B cell (primary cell): ENCODE data around the gene ADAM12. TPM values are rescaled to one million over a fixed set of nuclear protein-coding genes. Genes with fewer than 3 reads are reported as not detected.

ENCODE experiments used
- ATAC-seq: fragments of 200-7000 bp; cut with Tn5 transposase; one replicate; pipeline ENCODE4 v1.10.0; 2021; ENCODE audit warnings: low read depth, mild to moderate bottlenecking, moderate number of reproducible peaks, moderate library complexity
- CTCF ChIA-PET: fragments of 350-600 bp; sonication (Branson Sonifier 250); formaldehyde crosslinking; loops from one replicate; lab custom pipeline; 2021; ENCODE audit warnings: antibody characterized with exemption, inconsistent platforms; lab: Charles Lee
- POLR2A ChIA-PET: fragments of 350-600 bp; sonication (Branson Sonifier 250); formaldehyde crosslinking; loops from one replicate; lab custom pipeline; 2021; ENCODE audit warnings: antibody characterized with exemption; lab: Charles Lee
- DNase-seq: peaks from one replicate; pipeline ENCODE4 v3.0.0; 2013
- H2AFZ ChIP-seq: 2 replicates; pipeline ENCODE4 v1.6.1; 2012; ENCODE audit warnings: mild to moderate bottlenecking, low read depth, low read length; ENCODE audit not compliant: insufficient read depth, poor library complexity, severe bottlenecking
- H3K27ac ChIP-seq, 2 donors: 1 replicate in 1 of 2; 2 replicates in 1 of 2; pipeline ENCODE4 v1.5.1; 2012 to 2013; ENCODE audit warnings: low read length in 2 of 2, mild to moderate bottlenecking in 2 of 2, moderate library complexity in 1 of 2
- H3K27me3 ChIP-seq, 4 experiments: fragments of 200-600 bp in 1 of 4; sonication (generic) in 1 of 4; replicated peaks in 1 of 4; 1 replicate in 2 of 4; 2 replicates in 2 of 4; pipeline versions ENCODE4 v1.6.1 to v1.7.0; 2013 to 2016; ENCODE audit warnings: low read length in 3 of 4, mild to moderate bottlenecking in 2 of 4, mixed read lengths in 1 of 4, moderate library complexity in 1 of 4; ENCODE audit not compliant: insufficient read depth in 4 of 4, control insufficient read depth in 3 of 4; ENCODE audit errors: control extremely low read depth in 1 of 4
- H3K36me3 ChIP-seq, 2 experiments: replicated peaks in 1 of 2; 1 replicate in 1 of 2; 2 replicates in 1 of 2; pipeline versions ENCODE4 v1.6.1 to v1.7.1; 2013; ENCODE audit warnings: low read length in 1 of 2; ENCODE audit not compliant: insufficient read depth in 2 of 2, control insufficient read depth in 1 of 2; ENCODE audit errors: control extremely low read depth in 1 of 2, extremely low read depth in 1 of 2
- H3K4me1 ChIP-seq, 2 donors: fragments of 200-600 bp in 1 of 2; sonication (generic) in 1 of 2; 1 replicate in 1 of 2; 2 replicates in 1 of 2; pipeline versions ENCODE4 v1.5.1 to v1.6.1; 2013 to 2017; ENCODE audit warnings: low read length in 2 of 2; ENCODE audit not compliant: control insufficient read depth in 2 of 2, insufficient read depth in 2 of 2
- H3K4me2 ChIP-seq: replicated peaks from 2 replicates; pipeline ENCODE3; 2012; ENCODE audit warnings: mild to moderate bottlenecking, low read depth, low read length; ENCODE audit not compliant: poor library complexity, severe bottlenecking
- H3K4me3 ChIP-seq, 5 experiments: fragments of 200-600 bp in 1 of 5; sonication (generic) in 1 of 5; 1 replicate in 3 of 5; 2 replicates in 2 of 5; pipeline versions ENCODE4 v1.5.1 to v1.7.0; 2011 to 2016; ENCODE audit warnings: low read length in 4 of 5, mild to moderate bottlenecking in 4 of 5, low read depth in 2 of 5, control low read depth in 1 of 5, moderate library complexity in 1 of 5; ENCODE audit not compliant: insufficient read depth in 1 of 5; ENCODE audit errors: control extremely low read depth in 1 of 5, extremely low read depth in 1 of 5
- H3K79me2 ChIP-seq: fragments of 200-600 bp; sonication (generic); one replicate; pipeline ENCODE4 v1.6.0; 2016; ENCODE audit warnings: low read length; ENCODE audit not compliant: control insufficient read depth, insufficient read depth
- H3K9ac ChIP-seq: fragments of 200-600 bp; sonication (generic); 2 replicates; pipeline ENCODE4 v1.6.1; 2017; ENCODE audit warnings: mild to moderate bottlenecking, low read length, moderate library complexity
- H3K9me3 ChIP-seq, 3 donors: one replicate each; pipeline versions ENCODE4 v1.6.1 to v1.7.1; 2013; ENCODE audit warnings: low read length in 2 of 3; ENCODE audit not compliant: control insufficient read depth in 2 of 3, insufficient read depth in 1 of 3; ENCODE audit errors: control extremely low read depth in 1 of 3
- H4K20me1 ChIP-seq: 2 replicates; pipeline ENCODE4 v1.6.0; 2012; ENCODE audit warnings: mild to moderate bottlenecking, low read length; ENCODE audit not compliant: insufficient read depth, control insufficient read depth, poor library complexity, severe bottlenecking
- H3K27ac Mint-ChIP-seq: one replicate; pipeline ENCODE4 v1.8.0; 2021; ENCODE audit warnings: mixed read lengths
- H3K27me3 Mint-ChIP-seq: one replicate; pipeline ENCODE4 v1.8.0; 2021; ENCODE audit warnings: mixed read lengths
- H3K4me1 Mint-ChIP-seq: one replicate; pipeline ENCODE4 v1.8.0; 2021; ENCODE audit warnings: mixed read lengths
- H3K4me3 Mint-ChIP-seq: one replicate; pipeline ENCODE4 v1.8.0; 2021; ENCODE audit warnings: mixed read lengths
- H3K9me3 Mint-ChIP-seq: one replicate; pipeline ENCODE4 v1.8.0; 2022; ENCODE audit warnings: mixed read lengths; ENCODE audit not compliant: insufficient read depth
- EZH2 ChIP-seq: IDR thresholded peaks from 2 replicates; pipeline ENCODE4 v1.6.1; 2012; ENCODE audit warnings: borderline replicate concordance, low read depth, mild to moderate bottlenecking, moderate library complexity, low read length; ENCODE audit not compliant: insufficient read depth, poor library complexity, severe bottlenecking
- WGBS: methylation state at CpG from one replicate; pipeline ENCODE4 v1.1.5; 2013; ENCODE audit warnings: missing lambda C conversion rate; ENCODE audit not compliant: insufficient coverage; 5-methylcytosine and 5-hydroxymethylcytosine counted together
- intact Hi-C: fragments of 100-400 bp; cut with micrococcal nuclease; formaldehyde crosslinking; loops from one replicate; pipeline ENCODE4 v1.10.0; 2022
- polyA plus RNA-seq: library from polyadenylated mRNA; depleted of rRNA; stranded (reverse); fragments of >200 nt; gene quantifications from 2 replicates; pipeline ENCODE4 v1.2.3, GENCODE V29; 2012
- total RNA-seq, 2 donors: library from RNA; stranded (reverse); fragments of 120-200 nt in 1 of 2; gene quantifications; 1 replicate in 1 of 2; 2 replicates in 1 of 2; pipeline versions ENCODE4 v1.2.3 to v1.2.4, GENCODE V29; 2013 to 2022
- TF ChIP-seq, protein P1 (sequence below): fragments of 200-600 bp; IDR thresholded peaks from one replicate; pipeline ENCODE4 v1.8.0; 2022; ENCODE audit warnings: antibody characterized with exemption, mild to moderate bottlenecking

Gene ADAM12
- total and polyA plus RNA-seq, 2 donors (not counting 1 experiment from before 2014, with no cell fraction given) = 0.01 to 0.22 TPM

DNA sequence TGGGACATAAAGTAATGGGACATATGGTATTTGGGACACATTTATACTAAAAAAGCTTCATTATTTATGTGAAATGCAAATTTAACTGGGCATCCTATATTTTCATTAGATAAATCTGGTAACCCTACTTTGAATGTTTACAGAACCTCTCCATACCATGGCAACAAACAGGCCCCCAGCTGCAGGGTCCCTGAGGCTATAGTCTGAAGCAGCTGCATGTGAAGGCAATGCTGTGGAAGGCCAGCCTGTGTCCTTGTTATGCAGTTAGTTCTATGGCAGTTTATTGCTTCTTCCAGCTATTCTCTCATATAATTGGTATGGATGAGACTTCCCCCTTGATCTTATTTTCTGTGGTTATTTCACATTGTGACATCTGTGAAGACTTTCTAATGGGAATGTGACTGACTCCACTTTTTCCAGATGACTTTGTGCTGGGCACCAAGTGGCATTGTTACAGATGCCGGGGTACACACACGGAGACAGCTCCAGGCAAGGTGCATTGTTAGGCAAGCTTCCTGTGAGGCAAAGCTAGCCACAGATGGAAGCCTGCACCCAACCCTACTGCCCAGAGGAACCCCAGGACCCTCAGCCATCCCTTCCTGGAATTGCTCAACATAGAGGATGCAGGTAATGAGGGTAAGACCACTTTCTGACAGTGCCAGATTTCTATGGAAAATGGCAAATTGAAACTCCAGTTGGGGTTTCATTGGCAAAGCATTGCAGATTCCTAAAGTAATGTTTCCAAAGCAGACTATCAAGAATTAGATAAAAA is 49.5 kb upstream of the ADAM12 start:
- Histone ChIP-seq H3K4me1 (no peaks in the 10 kb centered on the region), H4K20me1 (no peaks in the 10 kb centered on the region), H3K27ac (no peak overlapping the region), H3K9me3 (peaks cover 0 to 8% (median 0%) of the 10 kb centered on the region in 3 donors), H3K36me3 (no peaks in the 10 kb centered on the region), H3K79me2 (no peaks in the 10 kb centered on the region), H3K4me3 (no peak overlapping the region), H2AFZ (no peak overlapping the region), H3K27me3 (peaks cover 0 to 2% (median 0%) of the 10 kb centered on the region in 4 experiments), H3K4me2 (no peak overlapping the region), H3K9ac (no peak overlapping the region)
- POLR2A ChIA-PET = no interaction called here
- Mint-ChIP-seq H3K4me1 (no peaks in the 10 kb centered on the region), H3K9me3 (no peaks in the 10 kb centered on the region), H3K27me3 (peaks cover 5% of the 10 kb centered on the region), H3K4me3 (no peak overlapping the region), H3K27ac (no peak overlapping the region)
- TF ChIP-seq EZH2 = no peak
- TF ChIP-seq, protein P1, sequence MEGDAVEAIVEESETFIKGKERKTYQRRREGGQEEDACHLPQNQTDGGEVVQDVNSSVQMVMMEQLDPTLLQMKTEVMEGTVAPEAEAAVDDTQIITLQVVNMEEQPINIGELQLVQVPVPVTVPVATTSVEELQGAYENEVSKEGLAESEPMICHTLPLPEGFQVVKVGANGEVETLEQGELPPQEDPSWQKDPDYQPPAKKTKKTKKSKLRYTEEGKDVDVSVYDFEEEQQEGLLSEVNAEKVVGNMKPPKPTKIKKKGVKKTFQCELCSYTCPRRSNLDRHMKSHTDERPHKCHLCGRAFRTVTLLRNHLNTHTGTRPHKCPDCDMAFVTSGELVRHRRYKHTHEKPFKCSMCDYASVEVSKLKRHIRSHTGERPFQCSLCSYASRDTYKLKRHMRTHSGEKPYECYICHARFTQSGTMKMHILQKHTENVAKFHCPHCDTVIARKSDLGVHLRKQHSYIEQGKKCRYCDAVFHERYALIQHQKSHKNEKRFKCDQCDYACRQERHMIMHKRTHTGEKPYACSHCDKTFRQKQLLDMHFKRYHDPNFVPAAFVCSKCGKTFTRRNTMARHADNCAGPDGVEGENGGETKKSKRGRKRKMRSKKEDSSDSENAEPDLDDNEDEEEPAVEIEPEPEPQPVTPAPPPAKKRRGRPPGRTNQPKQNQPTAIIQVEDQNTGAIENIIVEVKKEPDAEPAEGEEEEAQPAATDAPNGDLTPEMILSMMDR = no peak
- intact Hi-C loops = no loop called here
- DNase-seq = no peak
- CTCF ChIA-PET = no interaction called here
- ATAC-seq = no peak
- 65% methylated on average over 2 of the region's 2 CpGs for WGBS

DNA sequence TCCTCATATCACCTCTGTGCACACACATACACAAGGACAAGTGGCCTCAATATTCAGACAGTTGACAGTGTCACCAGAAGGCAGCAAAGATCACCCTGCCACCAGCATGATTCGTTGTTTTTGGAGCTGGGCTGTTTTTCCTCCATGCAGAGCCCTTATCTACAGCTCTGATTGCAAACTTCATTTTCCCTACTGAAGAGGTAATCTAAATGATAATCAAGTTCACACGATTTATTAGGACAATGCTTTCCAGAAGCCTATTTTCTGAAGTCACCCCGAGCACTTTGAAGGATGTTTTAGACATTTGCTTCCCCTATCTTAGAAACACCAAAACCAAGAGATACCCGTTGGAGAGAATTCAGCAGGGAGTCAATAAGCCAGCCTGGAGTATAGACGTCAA is 46.0 kb upstream of the ADAM12 start:
- ATAC-seq = no peak

More for the DNA sequence above, 46.0 kb upstream of the ADAM12 start:
- no peak overlapping the region for H3K4me3 ChIP-seq
- no peak overlapping the region for H3K9ac ChIP-seq
- no peaks in the 10 kb centered on the region for H3K4me1 ChIP-seq
- H3K27ac ChIP-seq = no peak overlapping the region
- no peaks in the 10 kb centered on the region for H3K36me3 ChIP-seq
- no peak overlapping the region for H2AFZ ChIP-seq
- TF ChIP-seq, protein P1 = no peak
- TF ChIP-seq EZH2 = no peak
- 50% methylated on average over 1 of the region's 5 CpGs for WGBS
- H3K27me3 ChIP-seq = peaks cover 0 to 2% (median 0%) of the 10 kb centered on the region in 4 experiments
- intact Hi-C loops = no loop called here
- H3K4me1 Mint-ChIP-seq = no peaks in the 10 kb centered on the region
- no peaks in the 10 kb centered on the region for H3K79me2 ChIP-seq
- DNase-seq = no peak
- peaks cover 3% of the 10 kb centered on the region for H3K27me3 Mint-ChIP-seq
- no peak overlapping the region for H3K4me3 Mint-ChIP-seq
- H4K20me1 ChIP-seq = no peaks in the 10 kb centered on the region
- no peaks in the 10 kb centered on the region for H3K9me3 ChIP-seq
- no peaks in the 10 kb centered on the region for H3K9me3 Mint-ChIP-seq
- H3K4me2 ChIP-seq = no peak overlapping the region
- ChIA-PET CTCF (no interaction called here), POLR2A (no interaction called here)
- H3K27ac Mint-ChIP-seq = no peak overlapping the region
